ENCODE measurements around the gene KDM4F. TPM values are rescaled to one million over a fixed set of nuclear protein-coding genes. Genes with fewer than 3 reads are reported as not detected.

Gene KDM4F
- total RNA-seq, 4 donors from 2014 or later, result not detected

GRCh38 chr11:95089620-95090542 is 40.7 kb downstream of the KDM4F start, which contains the start of gene ENDOD1:
TSS of gene ENDOD1 (plus strand) at chr11:95089846. CDS start at chr11:95089928, 82 bp downstream.
- Histone ChIP-seq H3K27ac (peak within 1 kb of the TSS; percentile 93 to 97 (median 96)), H3K4me3 (replicated peaks in 1 of 3) (peak within 1 kb of the TSS; percentile 64 to 88 (median 85)), H3K4me1 (peaks cover 4 to 41% of the 10 kb centered on the region in 2 donors), H3K27me3 (no peaks in the 10 kb centered on the region), H3K36me3 (no peaks in the 10 kb centered on the region), H3K9me3 (no peaks in the 10 kb centered on the region)
- peak; percentile 79 to 81 for DNase-seq
- 0% methylated on average over 8 to 20 of the region's 106 CpGs for WGBS, 2 donors
- intact Hi-C loops (cut with DNase I), result no loop called here
- TF ChIP-seq POLR2A (IDR thresholded peaks at IDR 0.05) (peak; percentile 45 to 95), CTCF (IDR thresholded peaks at IDR 0.05) (peak in 3 of 6 experiments; percentile 4 to 14 (median 12))

GRCh38 chr11:95091663-95092180 is 42.5 kb downstream of the KDM4F start:
- H3K9me3 ChIP-seq, result no peaks in the 10 kb centered on the region
- no peak overlapping the region for H3K4me3 ChIP-seq (replicated peaks in 1 of 3)
- peaks cover 15 to 55% of the 10 kb centered on the region in 2 donors for H3K4me1 ChIP-seq
- no peaks in the 10 kb centered on the region for H3K27me3 ChIP-seq
- H3K36me3 ChIP-seq, result no peaks in the 10 kb centered on the region
- intact Hi-C loops (cut with DNase I), result no loop called here
- TF ChIP-seq POLR2A (IDR thresholded peaks at IDR 0.05) (no peak), CTCF (IDR thresholded peaks at IDR 0.05) (no peak)
- DNase-seq, result no peak
- H3K27ac ChIP-seq, result no peak overlapping the region

- H3K27me3 ChIP-seq, result no peaks in the 10 kb centered on the region
- H3K27ac ChIP-seq, result no peak overlapping the region
- H3K9me3 ChIP-seq, result no peaks in the 10 kb centered on the region
- DNase-seq, result peak in 1 of 2 donors; percentile 19
- peaks cover 17 to 61% of the 10 kb centered on the region in 2 donors for H3K4me1 ChIP-seq
- peak in 5 of 6 experiments; percentile 27 to 47 (median 39) for TF ChIP-seq CTCF (IDR thresholded peaks at IDR 0.05)
- TF ChIP-seq POLR2A (IDR thresholded peaks at IDR 0.05), result no peak
- WGBS, 2 donors, result 50 to 64% methylated on average over 5 of the region's 5 CpGs
- intact Hi-C loops (cut with DNase I), result no loop called here
- no peaks in the 10 kb centered on the region for H3K36me3 ChIP-seq
- H3K4me3 ChIP-seq (replicated peaks in 1 of 3), result no peak overlapping the region
Observed at GRCh38 chr11:95092549-95093324, 43.5 kb downstream of the KDM4F start.

GRCh38 chr11:95093548-95093947 is 44.3 kb downstream of the KDM4F start:
- no peaks in the 10 kb centered on the region for H3K9me3 ChIP-seq
- no peak overlapping the region for H3K27ac ChIP-seq
- H3K27me3 ChIP-seq, result no peaks in the 10 kb centered on the region
- DNase-seq, result no peak
- H3K4me1 ChIP-seq, result peaks cover 17 to 61% of the 10 kb centered on the region in 2 donors
- no peak overlapping the region for H3K4me3 ChIP-seq (replicated peaks in 1 of 3)
- no peaks in the 10 kb centered on the region for H3K36me3 ChIP-seq
- intact Hi-C loops (cut with DNase I), result no loop called here
- WGBS, 2 donors, result 92 to 93% methylated on average over 3 of the region's 3 CpGs
- TF ChIP-seq POLR2A (IDR thresholded peaks at IDR 0.05) (no peak), CTCF (IDR thresholded peaks at IDR 0.05) (no peak)
